ENCODE data around the gene PHF5A.

PHF5A gene

DNA sequence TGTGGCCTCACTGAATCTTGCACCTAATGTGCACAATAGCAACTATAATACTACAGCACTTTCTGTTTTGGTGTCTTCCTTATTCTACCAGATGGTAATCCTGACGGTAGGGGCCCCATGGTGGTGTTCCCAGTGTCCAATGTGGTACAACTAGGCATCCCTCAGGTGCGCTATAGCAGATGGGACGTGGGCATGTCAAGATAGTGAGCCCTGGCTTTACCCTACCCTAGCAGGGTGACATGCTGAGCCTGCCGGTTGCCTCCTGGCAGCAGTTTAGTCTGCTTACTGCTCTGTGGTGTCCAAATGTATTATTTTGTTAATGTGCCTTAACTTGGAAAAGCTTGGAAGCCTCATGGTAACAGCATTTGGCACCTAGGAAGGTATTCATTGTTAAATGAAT, 19.6 kb upstream of the PHF5A start:
- TF ChIP-seq EZH2 (IDR thresholded peaks at IDR 0.05; ENCODE audit: borderline replicate concordance, low read length) (no peak), CTCF (IDR thresholded peaks at IDR 0.05; ENCODE audit: low read length) (no peak)

GRCh38 chr22:41487037-41487935, 18.8 kb upstream of the PHF5A start:
- H3K27ac ChIP-seq (ENCODE audit: low read depth, low read length, poor library complexity, severe bottlenecking), result no peak overlapping the region
- H4K20me1 ChIP-seq (ENCODE audit: insufficient read depth, low read length), result no peaks in the 10 kb centered on the region
- H3K79me2 ChIP-seq (ENCODE audit: insufficient read depth, low read length), result peaks cover 87% of the 10 kb centered on the region
- no peak overlapping the region for H2AFZ ChIP-seq (ENCODE audit: low read length)
- H3K4me2 ChIP-seq (ENCODE audit: low read length), result no peak overlapping the region
- H3K9ac ChIP-seq (ENCODE audit: low read length), result no peak overlapping the region
- H3K9me3 ChIP-seq (ENCODE audit: low read length), result no peaks in the 10 kb centered on the region
- peaks cover 34% of the 10 kb centered on the region for H3K4me1 ChIP-seq (ENCODE audit: insufficient read depth, low read length, severe bottlenecking)
- no peaks in the 10 kb centered on the region for H3F3A ChIP-seq (ENCODE audit: insufficient read depth, low read length)
- no peak overlapping the region for H3K4me3 ChIP-seq (ENCODE audit: low read depth, low read length, poor library complexity, severe bottlenecking)
- H3K36me3 ChIP-seq (ENCODE audit: insufficient read depth, low read length), result peaks cover 9% of the 10 kb centered on the region; the same call in 1 of the 2 replicates
- H3K27me3 ChIP-seq (ENCODE audit: insufficient read depth, low read length), result no peaks in the 10 kb centered on the region
- TF ChIP-seq EZH2 (IDR thresholded peaks at IDR 0.05; ENCODE audit: borderline replicate concordance, low read length) (no peak), CTCF (IDR thresholded peaks at IDR 0.05; ENCODE audit: low read length) (no peak)
- no peaks in the 10 kb centered on the region for H3K9me2 ChIP-seq (ENCODE audit: low read depth, low read length)

More for the DNA sequence above, 19.6 kb upstream of the PHF5A start:
- H3K27me3 ChIP-seq (ENCODE audit: insufficient read depth, low read length), result no peaks in the 10 kb centered on the region
- H3K27ac ChIP-seq (ENCODE audit: low read depth, low read length, poor library complexity, severe bottlenecking), result no peak overlapping the region
- no peaks in the 10 kb centered on the region for H3F3A ChIP-seq (ENCODE audit: insufficient read depth, low read length)
- no peak overlapping the region for H3K9ac ChIP-seq (ENCODE audit: low read length)
- no peaks in the 10 kb centered on the region for H4K20me1 ChIP-seq (ENCODE audit: insufficient read depth, low read length)
- H3K79me2 ChIP-seq (ENCODE audit: insufficient read depth, low read length), result peaks cover 84% of the 10 kb centered on the region
- H3K4me1 ChIP-seq (ENCODE audit: insufficient read depth, low read length, severe bottlenecking), result peaks cover 27% of the 10 kb centered on the region
- H3K36me3 ChIP-seq (ENCODE audit: insufficient read depth, low read length), result peaks cover 9% of the 10 kb centered on the region; the same call in 1 of the 2 replicates
- H3K9me3 ChIP-seq (ENCODE audit: low read length), result no peaks in the 10 kb centered on the region
- no peak overlapping the region for H2AFZ ChIP-seq (ENCODE audit: low read length)
- no peaks in the 10 kb centered on the region for H3K9me2 ChIP-seq (ENCODE audit: low read depth, low read length)
- no peak overlapping the region for H3K4me3 ChIP-seq (ENCODE audit: low read depth, low read length, poor library complexity, severe bottlenecking)
- no peak overlapping the region for H3K4me2 ChIP-seq (ENCODE audit: low read length)

DNA sequence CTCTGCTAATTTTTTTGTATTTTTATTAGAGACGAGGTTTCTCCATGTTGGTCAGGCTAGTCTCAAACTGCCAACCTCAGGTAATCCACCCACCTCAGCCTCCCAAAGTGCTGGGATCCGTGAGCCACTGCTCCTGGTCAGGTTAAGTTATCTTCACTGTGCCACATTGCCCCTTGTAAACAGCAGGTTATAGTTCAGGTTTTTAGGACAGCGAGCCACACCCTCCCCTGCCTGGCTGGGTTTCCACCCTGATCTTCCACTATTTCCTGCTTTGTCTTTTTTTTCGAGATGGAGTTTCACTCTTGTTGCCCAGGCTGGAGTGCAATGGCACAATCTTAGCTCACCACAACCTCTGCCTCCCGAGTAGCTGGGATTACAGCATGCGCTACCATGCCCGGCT, 16.5 kb upstream of the PHF5A start:
- Histone ChIP-seq H3K79me2 (ENCODE audit: insufficient read depth, low read length) (peaks cover 88% of the 10 kb centered on the region), H3K36me3 (ENCODE audit: insufficient read depth, low read length) (peaks cover 9% of the 10 kb centered on the region; the same call in 1 of the 2 replicates), H3K27me3 (ENCODE audit: insufficient read depth, low read length) (no peaks in the 10 kb centered on the region), H2AFZ (ENCODE audit: low read length) (no peak overlapping the region), H3K4me1 (ENCODE audit: insufficient read depth, low read length, severe bottlenecking) (peaks cover 57% of the 10 kb centered on the region), H4K20me1 (ENCODE audit: insufficient read depth, low read length) (no peaks in the 10 kb centered on the region), H3K9me2 (ENCODE audit: low read depth, low read length) (no peaks in the 10 kb centered on the region), H3K4me3 (ENCODE audit: low read depth, low read length, poor library complexity, severe bottlenecking) (no peak overlapping the region), H3K9ac (ENCODE audit: low read length) (no peak overlapping the region), H3K9me3 (ENCODE audit: low read length) (no peaks in the 10 kb centered on the region), H3K4me2 (ENCODE audit: low read length) (no peak overlapping the region; the same call in 1 of the 2 replicates), H3F3A (ENCODE audit: insufficient read depth, low read length) (no peaks in the 10 kb centered on the region), H3K27ac (ENCODE audit: low read depth, low read length, poor library complexity, severe bottlenecking) (no peak overlapping the region)
- TF ChIP-seq EZH2 (IDR thresholded peaks at IDR 0.05; ENCODE audit: borderline replicate concordance, low read length), result no peak
- no peak for TF ChIP-seq CTCF (IDR thresholded peaks at IDR 0.05; ENCODE audit: low read length)
